Osteocyte (in vitro differentiated cells): ENCODE results near the gene HSD11B1. TPM values are rescaled to one million over a fixed set of nuclear protein-coding genes. Genes with fewer than 3 reads are reported as not detected.

Source experiments
- DNase-seq: peaks from one replicate; pipeline ENCODE4 v3.0.0; 2021; ENCODE audit warnings: mixed read lengths; ENCODE audit not compliant: unreplicated experiment; ENCODE audit errors: extremely low spot score
- H3K27ac Mint-ChIP-seq: one replicate; pipeline ENCODE4 v1.8.0; 2021; ENCODE audit warnings: mild to moderate bottlenecking, mixed read lengths; ENCODE audit not compliant: unreplicated experiment
- H3K27me3 Mint-ChIP-seq: one replicate; pipeline ENCODE4 v1.8.0; 2021; ENCODE audit warnings: mixed read lengths; ENCODE audit not compliant: unreplicated experiment
- H3K36me3 Mint-ChIP-seq: one replicate; pipeline ENCODE4 v1.8.0; 2021; ENCODE audit warnings: mixed read lengths; ENCODE audit not compliant: unreplicated experiment
- H3K4me1 Mint-ChIP-seq: one replicate; pipeline ENCODE4 v1.8.0; 2021; ENCODE audit warnings: mixed read lengths; ENCODE audit not compliant: unreplicated experiment
- H3K4me3 Mint-ChIP-seq: one replicate; pipeline ENCODE4 v1.8.0; 2021; ENCODE audit warnings: mild to moderate bottlenecking, moderate library complexity, mixed read lengths; ENCODE audit not compliant: unreplicated experiment
- H3K9me3 Mint-ChIP-seq: one replicate; pipeline ENCODE4 v1.8.0; 2021; ENCODE audit warnings: mixed read lengths; ENCODE audit not compliant: unreplicated experiment
- total RNA-seq: library from RNA; stranded (reverse); gene quantifications from 2 replicates; pipeline ENCODE4 v1.2.1, GENCODE V29; 2021
- TF ChIP-seq, protein P1 (sequence below): fragments of 200-600 bp; sonication (generic); IDR thresholded peaks from 2 replicates; pipeline ENCODE4 v1.5.0; 2021; ENCODE audit warnings: antibody characterized with exemption, mild to moderate bottlenecking, moderate library complexity

HSD11B1 gene
- total RNA-seq, 1 donor from 2014 or later, result not detected

DNA sequence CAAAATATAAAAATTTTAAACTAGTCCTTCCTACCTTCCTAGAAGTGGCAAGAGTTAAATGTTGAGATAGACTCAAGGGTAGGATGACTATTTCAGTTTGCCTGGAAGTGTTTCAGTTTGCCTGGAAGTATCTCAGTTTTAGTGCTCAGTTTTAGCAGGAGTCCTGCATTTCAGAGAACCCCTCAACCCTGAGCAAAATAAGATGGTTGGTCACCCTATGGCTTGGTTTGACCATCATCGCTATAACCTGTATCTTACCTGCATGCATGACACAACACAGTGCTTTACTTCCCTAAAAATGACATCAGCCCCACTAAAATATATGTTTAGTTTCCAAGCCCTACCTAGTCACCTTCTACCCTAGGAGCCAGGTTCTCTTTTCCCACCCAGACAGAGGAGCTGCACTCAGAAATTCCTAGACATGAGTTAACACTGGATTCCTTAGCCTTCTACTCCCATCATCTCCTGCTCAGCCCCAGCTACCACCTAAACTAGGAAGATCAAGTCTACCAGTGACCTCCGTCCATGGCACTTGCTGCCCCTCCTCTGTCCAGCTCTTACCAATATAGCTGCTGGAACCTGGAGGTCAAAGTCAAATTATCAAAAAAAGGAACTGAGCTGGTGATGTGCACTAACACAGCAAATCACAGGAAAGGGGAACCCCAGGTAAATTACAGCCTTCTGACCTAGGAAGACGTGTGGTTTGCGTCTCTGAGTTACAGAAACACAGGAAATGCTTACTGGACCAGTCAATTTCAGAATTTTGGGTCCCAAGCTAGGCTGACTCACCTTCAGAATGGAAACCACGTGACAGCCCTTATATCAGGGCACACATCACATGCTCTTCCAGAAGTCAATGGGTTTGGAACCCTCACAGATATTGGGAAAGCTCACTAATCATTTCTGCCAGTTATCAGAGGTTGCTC is 31.7 kb upstream of the HSD11B1 start:
- Mint-ChIP-seq H3K36me3 (no peaks in the 10 kb centered on the region), H3K4me3 (no peak overlapping the region), H3K9me3 (no peaks in the 10 kb centered on the region), H3K27me3 (peaks cover 79% of the 10 kb centered on the region), H3K27ac (no peak overlapping the region), H3K4me1 (peaks cover 15% of the 10 kb centered on the region)
- TF ChIP-seq, protein P1, sequence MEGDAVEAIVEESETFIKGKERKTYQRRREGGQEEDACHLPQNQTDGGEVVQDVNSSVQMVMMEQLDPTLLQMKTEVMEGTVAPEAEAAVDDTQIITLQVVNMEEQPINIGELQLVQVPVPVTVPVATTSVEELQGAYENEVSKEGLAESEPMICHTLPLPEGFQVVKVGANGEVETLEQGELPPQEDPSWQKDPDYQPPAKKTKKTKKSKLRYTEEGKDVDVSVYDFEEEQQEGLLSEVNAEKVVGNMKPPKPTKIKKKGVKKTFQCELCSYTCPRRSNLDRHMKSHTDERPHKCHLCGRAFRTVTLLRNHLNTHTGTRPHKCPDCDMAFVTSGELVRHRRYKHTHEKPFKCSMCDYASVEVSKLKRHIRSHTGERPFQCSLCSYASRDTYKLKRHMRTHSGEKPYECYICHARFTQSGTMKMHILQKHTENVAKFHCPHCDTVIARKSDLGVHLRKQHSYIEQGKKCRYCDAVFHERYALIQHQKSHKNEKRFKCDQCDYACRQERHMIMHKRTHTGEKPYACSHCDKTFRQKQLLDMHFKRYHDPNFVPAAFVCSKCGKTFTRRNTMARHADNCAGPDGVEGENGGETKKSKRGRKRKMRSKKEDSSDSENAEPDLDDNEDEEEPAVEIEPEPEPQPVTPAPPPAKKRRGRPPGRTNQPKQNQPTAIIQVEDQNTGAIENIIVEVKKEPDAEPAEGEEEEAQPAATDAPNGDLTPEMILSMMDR, result no peak
- DNase-seq, result no peak

GRCh38 chr1:209673631-209674417 is 30.8 kb upstream of the HSD11B1 start:
- H3K27me3 Mint-ChIP-seq, result peaks cover 86% of the 10 kb centered on the region
- H3K36me3 Mint-ChIP-seq, result no peaks in the 10 kb centered on the region
- TF ChIP-seq, protein P1, result no peak
- no peak for DNase-seq
- no peaks in the 10 kb centered on the region for H3K9me3 Mint-ChIP-seq
- H3K4me1 Mint-ChIP-seq, result peaks cover 15% of the 10 kb centered on the region
- no peak overlapping the region for H3K27ac Mint-ChIP-seq
- H3K4me3 Mint-ChIP-seq, result no peak overlapping the region

- Mint-ChIP-seq H3K9me3 (no peaks in the 10 kb centered on the region), H3K4me3 (peak within 1 kb of the TSS; percentile 70), H3K4me1 (peaks cover 15% of the 10 kb centered on the region), H3K27ac (no peak within 1 kb of the TSS), H3K27me3 (peaks cover 90% of the 10 kb centered on the region), H3K36me3 (no peaks in the 10 kb centered on the region)
- TF ChIP-seq, protein P1, result no peak
- no peak for DNase-seq
Observed at GRCh38 chr1:209674957-209675564, 29.6 kb upstream of the HSD11B1 start, which contains the start of gene G0S2. TSS of gene G0S2 (plus strand) at chr1:209675412. CDS start at chr1:209675685, 273 bp downstream.

- Mint-ChIP-seq H3K4me1 (peaks cover 15% of the 10 kb centered on the region), H3K36me3 (no peaks in the 10 kb centered on the region), H3K9me3 (no peaks in the 10 kb centered on the region), H3K27me3 (peaks cover 94% of the 10 kb centered on the region), H3K4me3 (peak overlapping the region; percentile 70), H3K27ac (no peak overlapping the region)
- TF ChIP-seq, protein P1, result no peak
- DNase-seq, result no peak
Observed at GRCh38 chr1:209675565-209676154, 29.0 kb upstream of the HSD11B1 start.
